ENCODE results near the gene MPP3. TPM values are rescaled to one million over a fixed set of nuclear protein-coding genes. Genes with fewer than 3 reads are reported as not detected.
A peak's percentile ranks its signal among the peaks of the same experiment; 100 is the strongest.
"Not testable (repeated sequence)": the region's sequence is repeated elsewhere in the genome, so short reads cannot be mapped to it uniquely, and the experiment has no call there.

The MPP3 gene
- polyA plus RNA-seq, 3 donors from 2014 or later: not detected

- Mint-ChIP-seq H3K27me3 (ENCODE audit: low read depth in 3 of 3) (peaks cover 3 to 20% (median 9%) of the 10 kb centered on the region in 3 donors), H3K4me3 (no peak overlapping the region), H3K9me3 (no peaks in the 10 kb centered on the region)
These were observed 33.9 kb downstream of the MPP3 start for GRCh38 chr17:43799047-43799446.

DNA sequence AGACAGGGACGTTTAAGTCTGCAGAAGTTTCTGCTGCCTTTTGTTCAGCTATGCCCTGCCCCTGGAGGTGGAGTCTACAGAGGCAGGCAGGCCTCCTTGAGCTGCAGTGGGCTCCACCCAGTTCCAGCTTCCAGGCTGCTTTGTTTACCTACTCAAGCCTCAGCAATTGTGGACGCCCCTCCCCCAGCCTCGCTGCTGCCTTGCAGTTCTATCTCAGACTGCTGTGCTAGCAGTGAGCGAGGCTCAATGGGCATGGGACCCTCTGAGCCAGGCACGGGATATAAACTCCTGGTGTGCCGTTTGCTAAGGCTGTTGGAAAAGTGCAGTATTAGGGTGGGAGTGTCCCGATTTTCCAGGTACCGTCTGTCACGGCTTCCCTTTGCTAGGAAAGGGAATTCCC lies 34.9 kb downstream of the MPP3 start:
- not testable (repeated sequence) for H3K36me3 Mint-ChIP-seq, H3K4me3 Mint-ChIP-seq, H3K4me1 Mint-ChIP-seq, H3K9me3 Mint-ChIP-seq, DNase-seq, H3K27ac Mint-ChIP-seq
- peaks cover 3 to 15% (median 11%) of the 10 kb centered on the region in 3 donors for H3K27me3 Mint-ChIP-seq (ENCODE audit: low read depth in 3 of 3)

More at GRCh38 chr17:43799047-43799446, 33.9 kb downstream of the MPP3 start:
- no peak for DNase-seq
- Mint-ChIP-seq H3K4me1 (no peaks in the 10 kb centered on the region), H3K27ac (no peak overlapping the region), H3K36me3 (peaks cover 0 to 1% (median 0%) of the 10 kb centered on the region in 3 donors)

DNA sequence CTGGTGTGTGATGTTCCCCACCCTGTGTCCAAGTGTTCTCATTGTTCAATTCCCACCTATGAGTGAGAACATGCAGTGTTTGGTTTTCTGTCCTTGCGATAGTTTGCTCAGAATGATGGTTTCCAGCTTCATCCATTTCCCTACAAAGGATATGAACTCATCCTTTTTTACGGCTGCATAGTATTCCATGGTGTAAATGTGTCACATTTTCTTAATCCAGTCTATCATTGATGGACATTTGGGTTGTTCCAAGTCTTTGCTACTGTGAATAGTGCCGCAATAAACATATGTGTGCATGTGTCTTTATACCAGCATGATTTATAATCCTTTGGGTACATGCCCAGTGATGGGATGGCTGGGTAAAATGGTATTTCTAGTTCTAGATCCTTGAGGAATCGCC lies 40.3 kb downstream of the MPP3 start:
- not testable (repeated sequence) for DNase-seq, H3K4me3 Mint-ChIP-seq, H3K36me3 Mint-ChIP-seq, H3K9me3 Mint-ChIP-seq, H3K27ac Mint-ChIP-seq, H3K4me1 Mint-ChIP-seq
- H3K27me3 Mint-ChIP-seq (ENCODE audit: low read depth in 3 of 3): peaks cover 2 to 21% (median 9%) of the 10 kb centered on the region in 3 donors

GRCh38 chr17:43791589-43791988 lies 41.4 kb downstream of the MPP3 start:
- no peak for DNase-seq
- H3K36me3 Mint-ChIP-seq: no peaks in the 10 kb centered on the region
- H3K4me1 Mint-ChIP-seq: no peaks in the 10 kb centered on the region
- peaks cover 2 to 21% (median 9%) of the 10 kb centered on the region in 3 donors for H3K27me3 Mint-ChIP-seq (ENCODE audit: low read depth in 3 of 3)
- no peak overlapping the region for H3K4me3 Mint-ChIP-seq
- no peaks in the 10 kb centered on the region for H3K9me3 Mint-ChIP-seq
- H3K27ac Mint-ChIP-seq: no peak overlapping the region

DNA sequence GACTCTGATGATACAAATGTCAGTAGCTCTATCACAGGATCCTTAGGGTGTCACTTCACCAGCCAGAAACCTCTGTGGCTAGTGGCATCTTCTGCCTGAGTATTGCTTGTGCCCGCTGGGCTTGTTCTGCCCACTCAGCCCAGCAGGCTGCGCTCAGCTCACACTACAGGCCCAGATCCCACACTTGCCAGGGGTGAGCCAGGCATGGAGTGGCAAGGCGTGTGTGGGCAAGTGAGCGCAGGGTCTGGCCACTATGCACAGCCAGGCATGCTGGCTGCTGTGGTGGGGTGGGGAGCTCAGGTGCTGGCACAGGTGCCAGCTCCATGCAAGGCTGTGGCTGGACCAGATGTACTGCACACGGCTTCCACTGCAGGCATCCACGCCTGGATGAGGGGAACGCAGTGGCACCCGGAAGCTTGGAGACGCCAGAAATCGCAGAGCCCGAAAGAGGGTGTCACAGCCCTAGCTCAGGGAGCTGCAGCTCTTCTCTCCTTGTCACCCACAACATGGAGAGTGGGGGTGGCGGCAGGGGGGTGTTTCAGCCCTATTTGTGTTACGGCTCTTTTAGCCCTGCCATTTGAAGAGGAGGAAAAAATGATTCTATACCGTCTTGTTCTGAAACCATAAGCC lies 42.5 kb downstream of the MPP3 start:
- no peaks in the 10 kb centered on the region for H3K9me3 Mint-ChIP-seq
- no peak overlapping the region for H3K27ac Mint-ChIP-seq
- H3K4me3 Mint-ChIP-seq: no peak overlapping the region

GRCh38 chr17:43789482-43789881 lies 43.5 kb downstream of the MPP3 start:
- no peak for DNase-seq
- Mint-ChIP-seq H3K4me1 (no peaks in the 10 kb centered on the region), H3K9me3 (no peaks in the 10 kb centered on the region), H3K4me3 (no peak overlapping the region), H3K27ac (no peak overlapping the region), H3K27me3 (ENCODE audit: low read depth in 3 of 3) (peaks cover 4 to 13% (median 6%) of the 10 kb centered on the region in 3 donors), H3K36me3 (no peaks in the 10 kb centered on the region)

More for the DNA sequence above, 42.5 kb downstream of the MPP3 start:
- Mint-ChIP-seq H3K4me1 (no peaks in the 10 kb centered on the region), H3K36me3 (no peaks in the 10 kb centered on the region), H3K27me3 (ENCODE audit: low read depth in 3 of 3) (peaks cover 0 to 16% (median 6%) of the 10 kb centered on the region in 3 donors)
- DNase-seq: no peak

- H3K4me1 Mint-ChIP-seq: no peaks in the 10 kb centered on the region
- H3K27me3 Mint-ChIP-seq (ENCODE audit: low read depth in 3 of 3): peaks cover 2 to 13% (median 6%) of the 10 kb centered on the region in 3 donors
- H3K36me3 Mint-ChIP-seq: no peaks in the 10 kb centered on the region
- no peak overlapping the region for H3K4me3 Mint-ChIP-seq
- no peak for DNase-seq
- no peak overlapping the region for H3K27ac Mint-ChIP-seq
- H3K9me3 Mint-ChIP-seq: no peaks in the 10 kb centered on the region
These were observed 44.4 kb downstream of the MPP3 start for GRCh38 chr17:43788540-43788939.

GRCh38 chr17:43787728-43788127 lies 45.2 kb downstream of the MPP3 start:
- H3K27me3 Mint-ChIP-seq (ENCODE audit: low read depth in 3 of 3): peaks cover 2 to 7% (median 6%) of the 10 kb centered on the region in 3 donors
- no peak overlapping the region for H3K27ac Mint-ChIP-seq
- no peaks in the 10 kb centered on the region for H3K36me3 Mint-ChIP-seq
- no peak overlapping the region for H3K4me3 Mint-ChIP-seq
- H3K9me3 Mint-ChIP-seq: no peaks in the 10 kb centered on the region
- no peaks in the 10 kb centered on the region for H3K4me1 Mint-ChIP-seq
- DNase-seq: no peak

GRCh38 chr17:43784628-43785101 lies 48.3 kb downstream of the MPP3 start:
- DNase-seq: no peak
- H3K9me3 Mint-ChIP-seq: no peaks in the 10 kb centered on the region
- H3K27ac Mint-ChIP-seq: no peak overlapping the region
- no peaks in the 10 kb centered on the region for H3K4me1 Mint-ChIP-seq
- H3K4me3 Mint-ChIP-seq: no peak overlapping the region
- H3K36me3 Mint-ChIP-seq: no peaks in the 10 kb centered on the region
- H3K27me3 Mint-ChIP-seq (ENCODE audit: low read depth in 3 of 3): peaks cover 3 to 15% (median 9%) of the 10 kb centered on the region in 3 donors

GRCh38 chr17:43784068-43784467 lies 48.9 kb downstream of the MPP3 start:
- peaks cover 3 to 15% (median 9%) of the 10 kb centered on the region in 3 donors for H3K27me3 Mint-ChIP-seq (ENCODE audit: low read depth in 3 of 3)
- no peaks in the 10 kb centered on the region for H3K36me3 Mint-ChIP-seq
- H3K9me3 Mint-ChIP-seq: no peaks in the 10 kb centered on the region
- no peak overlapping the region for H3K27ac Mint-ChIP-seq
- H3K4me3 Mint-ChIP-seq: no peak overlapping the region
- peaks cover 0 to 5% of the 10 kb centered on the region in 2 donors for H3K4me1 Mint-ChIP-seq
- no peak for DNase-seq

GRCh38 chr17:43782913-43783680 lies 49.8 kb downstream of the MPP3 start:
- peaks cover 3 to 15% (median 10%) of the 10 kb centered on the region in 3 donors for H3K27me3 Mint-ChIP-seq (ENCODE audit: low read depth in 3 of 3)
- no peaks in the 10 kb centered on the region for H3K9me3 Mint-ChIP-seq
- H3K36me3 Mint-ChIP-seq: no peaks in the 10 kb centered on the region

GRCh38 chr17:43780135-43780534 lies 52.8 kb downstream of the MPP3 start, which contains the start of gene CFAP97D1:
TSS of gene CFAP97D1 (plus strand) at chr17:43780435. CDS start at chr17:43780463, 28 bp downstream.
- Mint-ChIP-seq H3K27me3 (ENCODE audit: low read depth in 3 of 3) (peaks cover 4 to 15% (median 13%) of the 10 kb centered on the region in 3 donors), H3K36me3 (no peaks in the 10 kb centered on the region)

More at GRCh38 chr17:43782913-43783680, 49.8 kb downstream of the MPP3 start:
- DNase-seq: no peak
- H3K4me1 Mint-ChIP-seq: peaks cover 1 to 6% of the 10 kb centered on the region in 2 donors
- H3K4me3 Mint-ChIP-seq: no peak overlapping the region
- H3K27ac Mint-ChIP-seq: no peak overlapping the region

GRCh38 chr17:43779145-43780125 lies 53.5 kb downstream of the MPP3 start:
- Mint-ChIP-seq H3K4me3 (peak overlapping the region; percentile 69 to 80 (median 74)), H3K9me3 (no peaks in the 10 kb centered on the region), H3K36me3 (no peaks in the 10 kb centered on the region), H3K27ac (peak overlapping the region in 3 of 6 donors; percentile 39 to 67 (median 40)), H3K4me1 (peaks cover 7 to 22% of the 10 kb centered on the region in 2 donors), H3K27me3 (ENCODE audit: low read depth in 3 of 3) (peaks cover 4 to 15% (median 7%) of the 10 kb centered on the region in 3 donors)
- DNase-seq: no peak

More at GRCh38 chr17:43780135-43780534, 52.8 kb downstream of the MPP3 start, which contains the start of gene CFAP97D1:
- peak within 1 kb of the TSS; percentile 69 to 80 (median 74) for H3K4me3 Mint-ChIP-seq
- peak within 1 kb of the TSS in 2 of 6 donors; percentile 39 to 40 for H3K27ac Mint-ChIP-seq
- H3K4me1 Mint-ChIP-seq: peaks cover 7 to 15% of the 10 kb centered on the region in 2 donors
- no peak for DNase-seq
- H3K9me3 Mint-ChIP-seq: no peaks in the 10 kb centered on the region

Measured in immature natural killer cell (primary cell).